DMS79 (cell line): ENCODE results near the gene MARCHF10.

Experiments used
- DNase-seq: peaks from one replicate; lab custom pipeline; 2025; lab: John Stamatoyannopoulos, UW

Gene MARCHF10

DNA sequence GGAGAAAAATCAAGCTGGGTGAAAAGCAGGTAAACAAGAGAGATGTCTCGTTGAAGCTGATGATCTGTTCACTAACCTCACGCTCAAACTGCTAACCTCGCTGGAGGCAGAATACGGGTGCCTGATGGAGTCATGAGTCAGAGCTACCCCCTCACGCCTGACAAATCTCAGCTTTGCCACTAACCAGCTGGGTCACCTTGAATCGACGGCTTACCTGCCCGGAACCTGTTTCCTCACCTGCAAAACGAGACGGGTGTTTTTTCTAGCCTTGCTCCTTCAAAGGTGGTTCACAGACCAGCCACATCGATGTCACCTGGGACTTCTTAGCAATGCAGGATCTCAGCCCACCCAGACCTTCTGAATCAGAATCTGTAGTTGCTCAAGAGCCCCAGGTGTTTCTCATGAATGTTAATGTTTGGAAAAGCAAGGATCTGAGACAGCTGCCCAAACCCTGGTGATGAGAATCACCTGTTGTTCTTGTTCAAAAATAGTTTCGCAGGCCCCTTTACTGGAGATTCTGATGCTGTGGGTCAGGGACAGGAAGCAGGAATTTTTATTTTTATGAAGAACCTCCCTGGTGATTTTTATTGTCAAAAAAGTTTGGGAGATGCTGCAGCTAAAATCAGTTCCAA lies 56.9 kb downstream of the MARCHF10 start:
- no peak for DNase-seq

DNA sequence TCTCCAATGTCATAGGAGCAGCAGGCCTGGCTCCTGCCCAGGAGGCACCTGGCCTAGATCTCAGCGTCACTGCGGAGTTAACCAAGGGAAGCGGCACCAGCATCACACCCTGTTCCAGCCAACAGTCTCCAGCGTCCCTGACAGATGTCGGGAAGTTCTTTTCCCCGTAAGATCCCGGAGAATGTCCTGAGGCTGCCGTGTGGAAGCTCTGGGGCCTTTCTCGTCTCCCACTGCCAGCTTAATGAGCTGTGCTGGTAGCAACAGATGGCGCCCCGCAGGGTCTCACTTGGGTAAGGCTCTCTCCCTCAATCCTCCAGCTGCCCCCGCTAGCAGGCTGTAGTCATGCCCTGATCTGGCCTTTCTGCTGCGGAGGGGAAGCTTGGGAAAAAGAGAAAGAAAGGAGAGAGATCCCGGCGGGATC lies 57.5 kb downstream of the MARCHF10 start:
- DNase-seq = no peak

DNA sequence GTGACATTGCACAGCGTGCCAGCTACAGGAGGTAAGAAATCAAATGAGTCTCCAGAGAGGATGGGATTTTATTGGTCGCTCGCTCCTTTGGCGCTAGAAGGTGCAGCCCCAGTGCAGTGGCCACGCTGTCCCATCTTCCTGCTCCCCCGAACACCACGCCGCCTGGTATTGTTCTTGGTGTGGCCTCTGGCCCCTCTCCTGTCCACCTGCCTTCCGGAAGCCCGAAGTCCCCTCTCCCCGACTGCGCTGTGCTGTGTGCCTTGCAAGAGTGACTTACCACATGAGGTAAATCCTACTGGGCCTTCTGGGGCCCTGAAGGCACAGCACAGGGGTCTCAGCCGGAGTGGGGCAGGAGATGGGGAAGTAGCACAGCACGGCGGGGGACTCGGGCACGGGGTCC lies 58.2 kb downstream of the MARCHF10 start:
- no peak for DNase-seq

DNA sequence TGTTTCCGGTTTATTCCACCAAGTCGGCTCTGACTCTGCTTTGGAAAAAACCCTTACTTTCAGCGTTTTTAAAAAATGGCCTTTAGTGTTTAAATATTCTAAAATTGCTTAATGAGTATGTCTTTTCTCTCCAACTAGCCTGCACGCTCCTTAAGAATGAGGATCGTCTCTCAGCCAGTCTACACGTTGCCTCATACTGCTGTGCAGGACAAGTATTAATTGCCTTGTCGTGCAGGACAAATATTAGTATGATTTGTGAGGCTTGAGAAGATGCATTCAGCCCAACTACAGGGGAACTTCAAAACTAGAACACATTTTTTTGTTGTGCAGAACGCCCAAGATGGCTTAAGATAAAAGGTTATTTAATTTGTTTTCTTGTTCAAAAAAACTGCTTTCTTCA lies 61.2 kb downstream of the MARCHF10 start:
- DNase-seq = no peak

DNA sequence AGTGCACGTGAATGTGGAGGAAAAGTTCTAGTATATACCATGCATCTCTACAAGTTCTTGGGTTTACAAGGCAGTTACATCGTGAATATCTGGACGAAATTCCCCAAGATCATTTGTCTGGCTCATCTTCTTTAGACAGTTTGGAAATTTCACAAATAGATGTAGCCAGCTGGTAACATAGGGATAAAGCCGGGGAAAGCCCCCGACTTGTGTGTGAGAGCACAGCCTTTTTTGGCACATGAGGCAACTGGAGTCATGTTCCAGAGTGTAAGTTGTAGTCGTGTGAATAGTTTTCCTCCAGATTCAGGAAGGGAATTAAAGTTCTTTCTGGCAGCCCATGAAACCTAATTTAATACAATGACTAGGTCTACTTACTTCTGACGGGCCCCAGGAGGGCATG lies 62.3 kb downstream of the MARCHF10 start:
- no peak for DNase-seq

DNA sequence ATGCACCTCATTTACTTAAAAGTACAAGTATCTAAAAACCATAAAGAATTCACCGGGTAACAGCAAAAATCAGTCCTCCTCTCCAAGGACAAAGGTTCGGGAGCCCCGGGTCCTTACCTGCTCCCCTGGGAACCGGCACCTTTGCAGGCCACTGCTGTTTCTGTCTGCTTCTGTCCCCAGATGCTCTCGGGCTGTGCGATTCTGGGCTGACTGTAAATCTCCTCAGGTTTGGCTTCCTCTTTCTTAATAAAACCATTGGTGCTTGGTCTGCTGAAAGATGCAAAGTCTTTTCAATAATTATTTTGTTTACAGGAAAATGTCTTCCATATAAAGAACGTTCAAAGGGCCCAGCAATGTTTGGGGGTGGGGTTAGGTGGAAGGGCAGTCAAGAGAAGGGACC lies 63.9 kb downstream of the MARCHF10 start:
- no peak for DNase-seq

DNA sequence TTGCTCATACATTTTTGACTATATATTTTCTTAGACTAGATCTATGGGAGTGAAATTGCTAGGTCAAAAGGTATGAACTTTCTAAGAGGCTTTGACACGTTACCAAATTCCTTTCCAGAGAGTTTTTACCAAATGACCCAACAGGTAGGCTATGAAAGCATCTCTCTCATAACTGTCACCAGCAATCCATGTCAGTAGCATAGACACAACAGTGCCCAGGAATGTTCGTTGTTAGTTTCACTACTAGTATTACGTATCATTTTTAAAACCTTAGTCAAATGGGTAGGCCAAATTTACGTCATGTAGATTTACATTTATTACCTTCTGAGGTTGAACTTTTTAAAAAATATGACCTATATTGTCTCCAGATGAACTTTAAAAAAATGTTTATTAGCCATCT lies 66.8 kb downstream of the MARCHF10 start:
- DNase-seq = no peak

DNA sequence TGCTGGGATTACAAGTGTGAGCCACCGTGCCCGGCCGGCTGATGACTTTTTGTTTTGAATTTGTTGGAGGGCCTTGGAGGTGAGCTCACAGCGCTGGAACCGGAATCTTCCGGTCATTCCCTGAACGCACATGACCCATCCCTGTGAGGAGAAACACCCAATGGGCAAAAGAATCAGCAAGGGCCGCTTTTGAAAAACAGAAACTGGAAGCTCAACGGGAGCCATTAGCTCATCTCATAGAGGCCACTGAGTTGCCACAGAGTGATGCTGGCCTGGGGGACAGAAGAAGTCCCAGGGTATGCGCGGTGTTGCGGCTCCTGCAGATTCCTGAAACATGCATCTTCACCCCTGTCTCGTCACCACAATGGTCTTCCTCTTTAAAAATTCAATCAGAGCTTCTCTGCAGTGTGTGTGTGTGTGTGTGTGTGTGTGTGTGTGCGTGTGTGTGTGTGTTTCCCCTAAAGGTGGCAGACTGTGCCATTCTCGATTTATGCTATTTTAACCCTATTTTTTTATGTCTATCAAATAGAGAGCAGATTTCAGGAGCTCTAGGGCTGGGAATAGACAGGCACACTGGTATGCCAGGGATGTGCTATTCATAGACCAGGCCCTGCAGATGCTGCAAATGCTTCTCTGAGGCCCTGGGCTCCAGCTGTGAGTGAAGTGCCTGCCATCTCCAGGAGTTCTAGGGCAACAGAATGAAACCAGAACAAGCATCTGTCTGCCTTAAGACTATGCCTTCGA lies 68.3 kb downstream of the MARCHF10 start:
- DNase-seq = no peak

DNA sequence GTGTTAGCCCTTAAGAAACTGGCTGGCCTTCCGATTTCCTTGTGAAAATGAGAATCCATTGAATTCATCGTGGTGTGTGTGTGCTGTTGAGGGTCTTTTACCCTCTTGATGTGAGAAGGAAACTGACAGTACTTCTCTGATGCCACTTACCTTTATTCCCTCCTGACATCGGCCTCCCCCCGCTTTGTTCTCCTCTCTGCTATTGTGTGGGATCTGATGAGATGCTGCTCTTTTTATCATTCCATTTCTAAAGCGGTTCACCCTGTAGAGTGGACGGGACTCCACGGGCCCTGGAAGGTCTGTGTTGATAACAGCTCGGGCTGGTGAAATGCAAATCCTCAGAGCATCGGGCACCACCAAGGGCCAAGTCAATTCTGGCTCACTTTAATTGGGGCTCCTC lies 69.8 kb downstream of the MARCHF10 start:
- no peak for DNase-seq

DNA sequence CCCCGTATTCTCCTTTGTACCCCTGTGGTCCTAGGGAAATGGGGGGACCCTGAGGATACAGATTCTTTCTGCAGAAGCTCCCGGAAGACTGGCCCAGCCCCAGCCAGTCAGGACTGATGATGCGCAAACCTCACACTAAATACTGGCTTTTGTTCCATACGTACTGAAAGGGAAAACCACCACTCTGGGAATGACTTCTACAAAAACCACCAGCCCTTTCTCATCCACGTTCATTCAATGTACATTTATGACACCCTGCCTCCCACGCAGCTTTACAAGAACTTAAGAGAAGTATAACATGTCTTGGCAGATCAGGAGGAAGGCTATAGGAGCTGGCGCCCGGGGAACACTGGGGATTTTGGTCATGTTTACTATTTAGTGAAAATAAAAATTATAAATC lies 70.6 kb downstream of the MARCHF10 start:
- DNase-seq = no peak

DNA sequence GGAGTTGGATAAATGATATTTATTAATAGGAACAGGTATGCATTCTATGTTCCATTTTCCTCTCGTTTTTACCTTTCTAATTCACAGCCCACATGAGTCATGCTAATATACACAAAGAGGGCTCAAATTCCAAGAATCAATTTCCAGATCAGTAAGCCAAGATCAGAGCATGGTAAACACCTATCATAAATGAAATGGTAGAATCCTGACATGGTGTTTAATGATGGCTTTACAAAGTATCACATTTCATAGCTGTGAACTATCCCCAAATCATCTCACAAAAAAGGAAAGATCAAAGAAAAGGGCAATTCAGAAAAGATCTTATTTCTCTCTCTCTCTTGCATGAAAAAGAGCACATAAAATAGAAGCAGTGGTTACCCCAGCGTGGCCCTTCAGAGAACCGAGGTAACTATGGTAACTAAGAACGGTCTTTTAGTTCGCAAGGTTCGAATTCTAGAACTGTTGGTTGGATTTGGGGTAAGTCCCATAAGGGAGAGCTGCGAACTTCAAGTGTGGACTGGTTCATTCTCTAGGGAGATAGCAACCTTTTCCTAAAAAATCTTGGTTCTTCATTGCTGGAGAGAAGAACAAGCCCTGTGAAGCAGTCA lies 73.0 kb downstream of the MARCHF10 start:
- DNase-seq = no peak

DNA sequence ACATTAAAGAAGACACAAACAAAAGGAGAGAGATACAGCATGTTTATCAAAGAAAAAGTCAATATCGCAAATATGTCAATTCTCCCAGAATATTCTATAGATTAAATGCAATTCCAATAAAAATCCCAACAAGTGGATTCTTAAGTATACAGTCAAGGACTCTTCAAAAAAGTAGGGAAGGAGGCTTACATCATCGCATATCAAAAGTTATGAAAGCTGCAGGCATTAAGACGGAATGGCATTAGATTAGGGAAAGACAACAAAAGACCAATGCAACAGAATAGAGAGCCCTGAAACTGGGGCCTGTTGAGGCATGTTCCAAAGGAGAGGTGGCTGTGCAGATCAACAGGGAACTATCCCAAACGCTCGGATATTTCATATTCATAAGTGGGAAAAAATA lies 76.0 kb downstream of the MARCHF10 start:
- DNase-seq = no peak

DNA sequence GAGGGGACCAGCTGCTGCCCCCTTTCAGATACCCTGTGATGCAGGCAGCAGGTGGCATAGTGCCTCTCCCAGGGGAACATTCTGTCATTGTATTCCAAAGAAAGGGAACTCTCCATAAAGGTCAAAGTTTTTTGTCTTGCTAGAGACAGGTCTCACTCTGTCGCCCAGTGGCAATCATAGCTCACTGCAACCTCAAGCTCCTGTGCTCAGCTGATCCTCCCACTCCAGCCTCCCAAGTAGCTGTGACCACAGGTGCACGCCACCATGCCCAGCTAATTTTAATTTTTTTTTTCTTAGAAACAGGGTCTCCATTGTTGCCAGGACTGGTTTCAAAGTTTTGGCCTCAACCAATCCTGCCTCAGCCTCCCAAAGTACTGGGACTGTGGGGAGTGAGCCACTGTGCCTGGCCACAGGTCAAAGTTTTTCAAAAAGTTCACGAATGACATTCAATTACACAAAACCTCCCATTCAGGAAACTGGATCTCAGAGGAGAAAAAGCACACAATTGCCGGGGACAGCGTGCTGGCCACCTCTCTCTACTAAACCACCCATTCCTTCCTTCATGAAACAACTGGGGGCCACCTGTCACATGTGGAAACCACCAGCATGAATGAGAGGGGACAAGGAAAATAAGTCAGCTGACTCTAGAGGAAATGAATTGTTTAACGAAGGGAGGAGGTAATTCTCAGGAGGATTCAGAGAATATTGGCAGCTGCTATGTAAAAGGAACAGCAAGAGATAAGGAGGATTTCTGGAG lies 80.0 kb downstream of the MARCHF10 start:
- no peak for DNase-seq

DNA sequence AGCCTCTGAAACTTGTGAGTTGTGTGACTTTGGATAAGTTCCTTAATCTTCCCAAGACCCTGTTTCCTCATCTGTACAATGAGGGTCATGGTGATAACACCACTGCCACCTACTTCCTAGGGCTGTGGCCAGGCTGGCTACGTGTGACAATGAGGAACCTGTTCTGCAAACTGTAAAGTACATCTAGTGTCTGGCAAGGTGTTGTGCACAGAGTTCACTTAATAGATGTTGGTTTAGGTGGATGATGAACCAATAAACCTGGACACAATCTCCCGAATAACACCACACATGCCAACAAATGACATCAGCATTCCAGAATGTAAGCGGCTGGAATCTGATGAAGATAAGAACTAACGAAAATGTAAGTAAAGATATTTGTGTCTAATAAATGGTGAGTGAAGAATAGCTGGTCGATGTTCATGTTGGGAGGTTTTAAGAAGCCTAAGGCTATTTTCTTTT lies 82.3 kb downstream of the MARCHF10 start:
- DNase-seq = no peak

DNA sequence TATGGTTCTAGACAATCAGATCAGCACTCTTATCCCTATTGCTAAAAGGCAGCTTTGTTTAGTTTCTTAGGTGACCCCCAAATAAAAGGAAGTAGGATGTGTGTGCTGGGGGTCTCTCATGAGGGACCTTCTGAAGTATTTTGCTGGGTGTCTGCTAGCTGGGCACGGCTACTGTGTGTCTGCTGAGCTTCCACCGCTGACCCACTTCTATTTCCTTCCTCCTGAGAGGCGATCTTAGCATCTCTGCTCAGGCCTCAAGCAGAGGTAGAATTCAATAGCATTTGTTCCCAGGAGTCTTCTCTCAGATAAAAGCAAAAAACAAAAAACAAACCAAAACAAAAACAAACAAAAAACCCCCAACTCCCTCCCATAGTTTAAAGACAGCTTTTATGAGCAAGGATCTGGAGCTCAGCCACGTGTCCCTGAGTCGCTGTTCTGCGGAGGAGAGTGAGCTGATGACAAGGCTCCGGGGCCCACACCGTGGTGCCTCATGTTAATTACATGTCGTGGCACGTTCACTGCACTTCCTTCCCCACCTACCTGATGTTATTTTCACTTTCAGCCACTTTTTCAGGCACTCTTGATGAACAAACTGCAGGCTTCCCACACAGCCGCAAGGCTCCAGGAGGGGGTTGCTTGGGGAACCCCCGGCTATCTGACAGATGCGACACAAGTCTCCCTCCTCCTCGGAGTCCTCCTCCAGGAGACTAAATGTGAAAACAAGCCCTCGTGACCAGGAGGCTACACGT lies 83.5 kb downstream of the MARCHF10 start:
- no peak for DNase-seq

DNA sequence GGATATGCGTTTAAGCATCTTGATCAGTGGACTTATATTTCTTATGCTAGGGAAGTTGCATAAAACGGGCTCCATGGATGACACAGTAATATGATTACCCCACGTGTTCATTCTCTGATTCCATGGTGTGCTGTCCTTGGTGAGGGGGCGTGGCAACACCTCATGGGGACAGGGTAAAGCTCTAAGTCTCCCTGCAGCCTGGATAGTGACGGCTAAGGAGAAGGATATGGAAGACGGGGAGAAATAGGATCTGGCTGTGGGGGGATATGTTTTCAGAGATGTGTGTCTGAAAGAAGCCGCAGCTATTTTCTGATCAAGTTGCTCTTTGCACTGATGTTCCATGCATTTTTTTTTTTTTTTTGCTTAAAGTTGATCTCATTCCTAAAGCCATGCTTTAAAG lies 84.3 kb downstream of the MARCHF10 start:
- DNase-seq = no peak

DNA sequence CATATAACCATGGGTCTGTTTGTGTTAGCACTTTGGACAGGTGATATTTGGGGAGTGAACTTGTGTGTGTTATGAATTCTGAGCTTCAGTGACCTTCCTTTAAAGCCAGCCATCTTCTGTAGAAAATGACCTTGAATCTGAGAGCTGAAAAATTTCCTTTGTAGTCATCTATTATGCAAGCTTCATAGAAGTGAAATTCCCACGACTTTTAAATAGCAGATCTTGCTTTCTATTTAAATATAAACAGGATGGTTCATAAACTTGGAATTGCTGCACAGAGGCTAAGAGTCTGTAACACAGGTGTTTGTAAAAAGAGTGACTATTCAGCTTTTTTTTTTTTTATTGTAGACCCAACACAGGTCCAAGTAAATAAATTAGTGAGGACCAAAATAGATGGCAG lies 85.5 kb downstream of the MARCHF10 start:
- DNase-seq = no peak

DNA sequence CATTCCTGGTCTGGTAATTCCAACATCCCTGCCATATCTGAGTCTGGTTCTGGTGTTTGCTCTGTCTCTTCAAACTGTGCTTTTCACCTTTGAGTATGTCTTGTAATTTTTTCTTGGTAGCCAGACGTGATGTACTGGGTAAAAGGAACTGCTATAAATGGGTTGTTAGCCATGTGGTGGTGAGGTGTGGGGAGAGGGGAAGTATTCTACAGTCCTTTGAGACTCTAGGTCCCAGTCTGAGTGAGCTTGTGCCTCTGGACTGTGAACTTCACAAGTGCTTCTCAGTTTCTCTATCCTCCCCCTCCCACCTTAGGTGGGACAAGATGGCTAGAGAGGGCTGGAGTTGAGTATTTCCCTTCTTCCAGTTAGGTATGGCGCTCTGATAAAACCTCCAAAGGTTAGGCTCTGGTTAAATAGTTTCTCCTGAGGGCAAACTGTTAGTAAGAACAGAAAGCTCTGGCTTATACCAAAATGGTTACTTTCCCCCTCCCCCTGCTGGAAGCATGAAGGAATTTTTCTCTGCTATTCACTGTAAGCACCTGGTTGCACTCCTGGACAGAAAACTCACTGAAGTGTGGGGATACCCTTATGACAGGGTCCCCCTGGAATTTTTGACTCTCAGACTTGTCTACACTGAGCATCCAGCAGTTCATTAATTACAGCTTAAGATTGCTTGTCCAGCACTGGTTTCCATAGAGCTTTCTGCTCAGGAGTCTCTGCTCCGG lies 87.8 kb downstream of the MARCHF10 start:
- DNase-seq = no peak

DNA sequence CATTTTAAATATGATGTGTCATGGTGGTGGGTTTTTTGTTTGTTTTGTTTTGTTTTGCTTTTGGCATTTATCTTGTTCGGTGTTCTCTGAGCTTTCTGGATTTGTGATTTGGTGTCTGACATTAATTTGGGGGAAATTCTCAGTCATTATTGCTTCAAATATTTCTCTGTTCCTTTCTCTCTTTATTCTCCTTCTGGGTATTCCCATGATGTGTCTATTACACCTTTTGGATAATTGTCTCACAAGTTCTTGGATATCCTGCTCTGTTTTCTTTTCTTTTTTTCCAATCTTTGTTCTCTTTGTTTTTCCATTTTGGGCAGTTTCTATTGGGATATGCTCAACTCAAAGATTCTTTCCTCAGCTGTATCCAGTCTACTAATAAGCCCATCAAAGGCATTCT lies 88.5 kb downstream of the MARCHF10 start:
- no peak for DNase-seq

DNA sequence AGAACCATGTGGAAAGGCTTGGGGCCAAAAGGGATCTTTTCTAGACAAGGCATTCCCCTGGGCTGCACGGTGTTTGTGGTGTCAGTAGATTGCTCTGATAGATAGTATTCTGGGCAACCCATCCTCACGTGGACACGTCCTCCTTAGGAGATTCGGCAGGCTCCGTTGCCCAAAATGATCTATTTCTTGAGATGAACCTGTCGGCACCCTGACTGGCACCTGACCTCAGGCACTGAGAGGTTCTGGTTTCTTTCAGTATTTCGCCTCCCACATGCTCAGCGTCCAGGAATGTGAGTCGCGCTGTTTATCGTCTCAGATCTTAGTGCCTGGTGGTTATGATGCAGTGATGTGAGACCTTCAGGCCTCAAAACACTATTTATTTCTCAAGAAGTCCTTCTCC lies 89.7 kb downstream of the MARCHF10 start:
- DNase-seq = no peak

DNA sequence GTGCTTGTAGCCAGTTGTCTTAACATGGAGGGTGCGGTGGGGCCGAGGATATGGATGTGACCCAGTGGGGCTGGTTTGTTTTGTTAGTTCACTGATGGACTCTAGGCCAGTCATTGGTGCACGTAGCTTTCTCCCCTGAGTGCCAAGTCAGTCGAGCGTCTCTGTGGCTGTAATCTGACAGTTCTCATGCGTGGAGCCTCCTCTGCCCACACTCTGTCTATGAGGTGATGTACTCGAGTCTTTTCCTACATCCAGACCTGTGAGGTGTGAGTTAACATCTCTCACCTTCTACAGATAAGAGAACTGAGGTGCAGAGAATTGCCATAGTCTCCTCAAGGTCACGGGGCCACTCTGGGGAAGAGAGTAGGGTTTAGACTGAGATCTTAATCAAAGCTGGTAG lies 90.2 kb downstream of the MARCHF10 start:
- no peak for DNase-seq

DNA sequence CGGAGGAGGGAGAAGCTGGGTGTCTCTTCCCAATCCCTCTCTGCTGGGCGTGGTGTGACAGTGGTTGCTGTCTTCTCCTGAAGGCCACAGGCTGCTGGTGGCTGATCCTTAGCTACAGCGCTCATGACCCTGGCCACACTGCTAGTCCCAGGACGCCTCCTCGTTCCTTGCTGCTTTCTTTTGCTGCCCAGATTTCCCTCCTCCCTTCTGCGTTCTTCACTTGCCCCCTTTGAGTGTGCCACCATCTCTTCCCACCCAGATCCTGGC lies 90.6 kb downstream of the MARCHF10 start:
- no peak for DNase-seq
